SK-N-SH (cell line): ENCODE data around the gene SPTB. TPM values are rescaled to one million over a fixed set of nuclear protein-coding genes. Genes with fewer than 3 reads are reported as not detected.

ENCODE experiments used
- CTCF ChIA-PET: fragments of 300-600, 350-600 bp; formaldehyde crosslinking; extraction: SDS; loops from one replicate; lab custom pipeline; 2021; lab: Yijun Ruan, JAX
- POLR2A ChIA-PET: fragments of 350-600 bp; sonication (Branson Sonifier 250); formaldehyde crosslinking; extraction: SDS; loops from one replicate; lab custom pipeline; 2020; ENCODE audit warnings: antibody characterized with exemption, inconsistent platforms; lab: Yijun Ruan, JAX
- DNase-seq: peaks from one replicate; pipeline ENCODE4 v3.0.0; 2012
- H2AFZ ChIP-seq: fragments of 200-600 bp; sonication (generic); 2 replicates; pipeline ENCODE4 v1.8.1; 2016; ENCODE audit warnings: antibody characterized with exemption, mild to moderate bottlenecking, low read depth
- H3F3A ChIP-seq: fragments of 200-600 bp; sonication (generic); replicated peaks from 2 replicates; pipeline ENCODE3; 2016; ENCODE audit warnings: antibody characterized with exemption, mild to moderate bottlenecking; ENCODE audit not compliant: insufficient read depth
- H3K27ac ChIP-seq, 2 experiments: fragments of 200-500 bp in 1 of 2; fragments of 200-600 bp in 1 of 2; sonication (Bioruptor generic) in 1 of 2; sonication (generic), shearing (Covaris generic) in 1 of 2; 2 replicates each; pipeline versions ENCODE4 v1.5.1 to v1.6.1; 2014 to 2016; ENCODE audit warnings: low read depth in 2 of 2, inconsistent platforms in 1 of 2, low read length in 1 of 2, mild to moderate bottlenecking in 1 of 2, mixed read lengths in 1 of 2
- H3K27me3 ChIP-seq: fragments of 200-600 bp; sonication (generic), shearing (Covaris generic); 2 replicates; pipeline ENCODE4 v1.6.1; 2016; ENCODE audit warnings: mixed run types; ENCODE audit not compliant: insufficient read depth
- H3K36me3 ChIP-seq, 2 experiments: fragments of 200-500 bp in 1 of 2; fragments of 200-600 bp in 1 of 2; sonication (Bioruptor generic) in 1 of 2; sonication (generic) in 1 of 2; replicated peaks in 1 of 2; 2 replicates each; pipeline versions ENCODE3 to v1.5.1; 2014 to 2016; ENCODE audit warnings: low read length in 1 of 2, mild to moderate bottlenecking in 1 of 2; ENCODE audit not compliant: insufficient read depth in 2 of 2, control insufficient read depth in 1 of 2
- H3K4me1 ChIP-seq, 2 experiments: fragments of 200-500 bp in 1 of 2; fragments of 200-600 bp in 1 of 2; sonication (Bioruptor generic) in 1 of 2; sonication (generic), shearing (Covaris generic) in 1 of 2; 2 replicates each; pipeline versions ENCODE4 v1.5.1 to v1.6.1; 2014 to 2016; ENCODE audit warnings: low read depth in 1 of 2, low read length in 1 of 2, mixed run types in 1 of 2; ENCODE audit not compliant: insufficient read depth in 2 of 2, control insufficient read depth in 1 of 2
- H3K4me2 ChIP-seq: fragments of 200-600 bp; sonication (generic), shearing (Covaris generic); 2 replicates; pipeline ENCODE4 v1.6.1; 2017; ENCODE audit warnings: mixed run types
- H3K4me3 ChIP-seq, 2 experiments: fragments of 200-500 bp in 1 of 2; fragments of 200-600 bp in 1 of 2; sonication (Bioruptor generic) in 1 of 2; sonication (generic), shearing (Covaris generic) in 1 of 2; 2 replicates each; pipeline versions ENCODE4 v1.5.1 to v1.8.1; 2014 to 2016; ENCODE audit warnings: low read depth in 2 of 2, inconsistent platforms in 1 of 2, low read length in 1 of 2, mild to moderate bottlenecking in 1 of 2, mixed read lengths in 1 of 2, moderate library complexity in 1 of 2
- H3K79me2 ChIP-seq: fragments of 200-600 bp; sonication (generic); 2 replicates; pipeline ENCODE4 v1.8.1; 2017; ENCODE audit warnings: mild to moderate bottlenecking; ENCODE audit not compliant: insufficient read depth
- H3K9ac ChIP-seq: fragments of 200-600 bp; sonication (generic); 2 replicates; pipeline ENCODE4 v1.6.1; 2017; ENCODE audit warnings: mixed run types
- H3K9me2 ChIP-seq: fragments of 200-600 bp; sonication (generic); 2 replicates; pipeline ENCODE4 v1.6.1; 2017; ENCODE audit warnings: mixed run types
- H3K9me3 ChIP-seq: fragments of 200-600 bp; sonication (generic); 2 replicates; pipeline ENCODE4 v1.6.1; 2017; ENCODE audit warnings: mixed run types, mild to moderate bottlenecking, moderate library complexity
- H4K20me1 ChIP-seq: fragments of 200-600 bp; sonication (generic); 2 replicates; pipeline ENCODE4 v1.6.1; 2017; ENCODE audit warnings: mild to moderate bottlenecking, mixed run types; ENCODE audit not compliant: insufficient read depth
- ELF1 ChIP-seq: IDR thresholded peaks from 2 replicates; pipeline ENCODE4 v1.4.0; 2012
- EZH2phosphoT487 ChIP-seq: fragments of 200-600 bp; sonication (generic); IDR thresholded peaks from 2 replicates; pipeline ENCODE4 v1.6.1; 2017; ENCODE audit warnings: low read depth, mixed run types, mild to moderate bottlenecking, antibody characterized with exemption, moderate library complexity, borderline replicate concordance
- FOSL2 ChIP-seq: IDR thresholded peaks from 2 replicates; pipeline ENCODE4 v1.4.0; 2012; ENCODE audit warnings: low read depth, mild to moderate bottlenecking, moderate library complexity, borderline replicate concordance
- FOXJ3 ChIP-seq: sonication (generic); formaldehyde crosslinking; IDR thresholded peaks from 2 replicates; pipeline ENCODE4 v1.5.1; 2020; ENCODE audit warnings: mild to moderate bottlenecking, missing genetic modification reagents
- FOXM1 ChIP-seq: IDR thresholded peaks from 2 replicates; pipeline ENCODE4 v1.4.0; 2012; ENCODE audit warnings: low read depth, mild to moderate bottlenecking
- JUND ChIP-seq: IDR thresholded peaks from 2 replicates; pipeline ENCODE4 v1.4.0; 2012
- RAD21 ChIP-seq: IDR thresholded peaks from 2 replicates; pipeline ENCODE4 v1.6.1; 2012; ENCODE audit warnings: mild to moderate bottlenecking, low read length
- RXRA ChIP-seq: IDR thresholded peaks from 2 replicates; pipeline ENCODE4 v1.4.0; 2012; ENCODE audit warnings: low read depth, mild to moderate bottlenecking, borderline replicate concordance
- SIN3A ChIP-seq: IDR thresholded peaks from 2 replicates; pipeline ENCODE4 v1.6.1; 2012; ENCODE audit warnings: low read depth, mild to moderate bottlenecking, low read length, moderate library complexity, borderline replicate concordance
- TEAD4 ChIP-seq: IDR thresholded peaks from 2 replicates; pipeline ENCODE4 v1.4.0; 2012; ENCODE audit warnings: mild to moderate bottlenecking, borderline replicate concordance; ENCODE audit not compliant: insufficient read depth
- YY1 ChIP-seq: IDR thresholded peaks from 2 replicates; pipeline ENCODE4 v1.4.0; 2012; ENCODE audit warnings: low read depth, mild to moderate bottlenecking
- WGBS: methylation state at CpG from one replicate; pipeline ENCODE4 v1.1.6; 2017; ENCODE audit warnings: low lambda C conversion rate; 5-methylcytosine and 5-hydroxymethylcytosine counted together
- polyA plus RNA-seq, 3 experiments: library from polyadenylated mRNA; depleted of rRNA; stranded (reverse); fragments of >200 nt; gene quantifications; 2 replicates each; pipeline ENCODE4 v1.2.3, GENCODE V29; 2012
- TF ChIP-seq, protein P1 (sequence below): fragments of 150-350 bp; IDR thresholded peaks from 2 replicates; pipeline ENCODE4 v1.6.1; 2016; ENCODE audit warnings: mild to moderate bottlenecking, low read depth, low read length
- TF ChIP-seq, protein P2 (sequence below): fragments of 150-350 bp; IDR thresholded peaks from 2 replicates; pipeline ENCODE4 v1.6.1; 2017; ENCODE audit warnings: antibody characterized with exemption, low read length, low read depth, borderline replicate concordance
- TF ChIP-seq, protein P3 (sequence below): fragments of 200-600 bp; sonication (generic); IDR thresholded peaks from 2 replicates; pipeline ENCODE4 v1.6.1; 2017; ENCODE audit warnings: antibody characterized with exemption, mild to moderate bottlenecking, moderate library complexity
- TF ChIP-seq, protein P4 (sequence below): IDR thresholded peaks from 2 replicates; pipeline ENCODE4; 2012

SPTB gene
- polyA plus RNA-seq, 1 of the 3 experiments (the other 2 are of a cell fraction): 0.15 TPM

DNA sequence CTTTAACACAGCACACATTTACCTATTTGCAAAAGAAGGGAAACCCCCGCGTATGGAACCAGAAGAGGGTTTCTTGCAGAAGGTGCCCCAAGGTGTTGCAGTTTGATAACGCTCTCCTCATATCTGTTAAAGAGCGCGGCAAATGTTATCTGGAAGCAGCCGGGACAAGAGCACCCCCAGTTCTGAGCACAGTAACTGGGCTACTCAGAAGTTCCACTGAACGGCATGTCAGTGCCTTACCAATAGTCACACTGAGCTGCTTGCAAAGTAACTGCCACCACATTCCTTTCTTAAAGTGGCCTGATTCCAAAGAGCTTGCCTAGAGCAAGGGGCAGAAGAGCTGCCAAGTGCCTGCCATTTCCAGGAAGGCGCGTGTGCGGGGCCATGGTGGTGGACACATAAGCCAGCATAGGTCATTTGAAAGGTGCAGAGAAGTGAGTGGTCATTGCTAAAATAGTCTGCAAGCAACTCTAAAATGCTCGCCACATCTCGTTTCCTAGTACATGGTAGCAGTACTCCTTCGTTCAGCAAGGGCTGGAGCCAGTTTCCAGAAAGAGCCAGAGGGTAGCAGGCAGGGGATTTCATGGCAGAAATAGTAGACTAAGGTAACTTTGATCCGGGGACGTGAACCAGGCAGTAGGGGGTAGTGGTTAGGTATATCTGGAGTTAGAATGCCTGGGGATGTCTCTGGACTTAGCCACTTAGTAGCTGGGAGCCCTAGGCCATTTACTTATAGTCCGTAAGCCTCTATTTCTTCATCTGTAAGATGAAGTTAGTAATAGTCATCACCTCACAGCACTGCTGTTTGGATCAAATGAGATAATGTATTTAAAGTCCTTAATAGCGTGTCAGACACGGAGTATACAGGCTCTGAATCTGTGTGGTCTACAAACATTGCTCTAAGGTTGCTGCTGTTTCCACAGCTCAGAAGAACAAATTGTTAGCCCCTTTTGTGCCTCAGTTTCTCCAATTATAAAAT lies 37.6 kb downstream of the SPTB start:
- H2AFZ ChIP-seq: no peak overlapping the region
- POLR2A ChIA-PET: no interaction called here
- H3K9me2 ChIP-seq: no peaks in the 10 kb centered on the region
- H3K79me2 ChIP-seq: no peaks in the 10 kb centered on the region
- no peaks in the 10 kb centered on the region for H4K20me1 ChIP-seq
- peaks cover 6 to 7% of the 10 kb centered on the region in 2 experiments; a peak in 3 of 4 replicates for H3K4me1 ChIP-seq
- no peaks in the 10 kb centered on the region for H3K9me3 ChIP-seq
- DNase-seq: no peak
- 78% methylated on average over 18 of the region's 18 CpGs for WGBS
- no peaks in the 10 kb centered on the region for H3K36me3 ChIP-seq
- H3F3A ChIP-seq: peaks cover 3% of the 10 kb centered on the region
- 0 out of 2 replicates have a peak, but pooled peaks cover 4% of the 10 kb centered on the region for H3K27me3 ChIP-seq
- CTCF ChIA-PET: interaction anchor here (0.9 to 2.7 kb wide), 7 partner anchors 12 to 50 kb away, joined by 3 to 13 read pairs (median 3); no protein-coding TSS in a partner anchor
- no peak overlapping the region for H3K4me3 ChIP-seq
- H3K9ac ChIP-seq: no peak overlapping the region
- TF ChIP-seq ELF1 (no peak), SIN3A (no peak), YY1 (no peak), FOXJ3 (CRISPR knock-in tag) (no peak)
- H3K27ac ChIP-seq: no peak overlapping the region
- no peak overlapping the region for H3K4me2 ChIP-seq

DNA sequence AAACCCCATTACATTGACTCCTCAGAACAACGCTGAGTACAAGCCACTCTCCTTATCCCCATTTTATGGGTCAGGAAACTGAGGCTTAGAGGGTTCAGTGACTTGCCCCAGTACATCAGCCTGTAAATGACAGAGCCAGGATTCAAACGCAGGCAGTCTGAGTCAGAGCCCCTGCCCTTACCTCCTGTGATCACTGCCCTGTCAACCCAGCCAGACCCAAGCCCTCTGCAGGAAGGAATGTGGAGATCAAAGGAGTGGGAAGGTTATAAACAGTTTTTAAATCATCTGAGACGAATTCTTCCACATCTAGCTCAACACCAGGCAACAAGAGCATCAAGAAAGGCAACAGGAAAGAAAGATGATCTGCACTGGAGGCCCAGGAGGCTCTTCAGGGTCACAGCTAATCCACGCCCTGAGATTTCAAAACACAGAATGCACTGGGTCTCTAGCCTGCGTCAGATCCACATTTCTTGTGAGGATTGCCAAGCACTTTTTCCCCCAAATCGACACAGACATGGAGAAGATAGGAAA lies 38.5 kb downstream of the SPTB start:
- no peaks in the 10 kb centered on the region for H3K27me3 ChIP-seq
- CTCF ChIA-PET: interaction anchor here (0.9 to 2.7 kb wide), 6 partner anchors 13 to 51 kb away, joined by 3 to 13 read pairs (median 6); no protein-coding TSS in a partner anchor
- H3K36me3 ChIP-seq: no peaks in the 10 kb centered on the region
- H3K9me2 ChIP-seq: no peaks in the 10 kb centered on the region
- H3K9ac ChIP-seq: no peak overlapping the region
- POLR2A ChIA-PET: no interaction called here
- H3F3A ChIP-seq: peaks cover 3% of the 10 kb centered on the region
- no peak overlapping the region for H3K27ac ChIP-seq
- no peak overlapping the region for H2AFZ ChIP-seq
- no peaks in the 10 kb centered on the region for H3K9me3 ChIP-seq
- H4K20me1 ChIP-seq: no peaks in the 10 kb centered on the region
- TF ChIP-seq, protein P1, sequence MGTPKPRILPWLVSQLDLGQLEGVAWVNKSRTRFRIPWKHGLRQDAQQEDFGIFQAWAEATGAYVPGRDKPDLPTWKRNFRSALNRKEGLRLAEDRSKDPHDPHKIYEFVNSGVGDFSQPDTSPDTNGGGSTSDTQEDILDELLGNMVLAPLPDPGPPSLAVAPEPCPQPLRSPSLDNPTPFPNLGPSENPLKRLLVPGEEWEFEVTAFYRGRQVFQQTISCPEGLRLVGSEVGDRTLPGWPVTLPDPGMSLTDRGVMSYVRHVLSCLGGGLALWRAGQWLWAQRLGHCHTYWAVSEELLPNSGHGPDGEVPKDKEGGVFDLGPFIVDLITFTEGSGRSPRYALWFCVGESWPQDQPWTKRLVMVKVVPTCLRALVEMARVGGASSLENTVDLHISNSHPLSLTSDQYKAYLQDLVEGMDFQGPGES: no peak
- TF ChIP-seq, protein P2, sequence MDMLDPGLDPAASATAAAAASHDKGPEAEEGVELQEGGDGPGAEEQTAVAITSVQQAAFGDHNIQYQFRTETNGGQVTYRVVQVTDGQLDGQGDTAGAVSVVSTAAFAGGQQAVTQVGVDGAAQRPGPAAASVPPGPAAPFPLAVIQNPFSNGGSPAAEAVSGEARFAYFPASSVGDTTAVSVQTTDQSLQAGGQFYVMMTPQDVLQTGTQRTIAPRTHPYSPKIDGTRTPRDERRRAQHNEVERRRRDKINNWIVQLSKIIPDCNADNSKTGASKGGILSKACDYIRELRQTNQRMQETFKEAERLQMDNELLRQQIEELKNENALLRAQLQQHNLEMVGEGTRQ: no peak
- TF ChIP-seq, protein P3, sequence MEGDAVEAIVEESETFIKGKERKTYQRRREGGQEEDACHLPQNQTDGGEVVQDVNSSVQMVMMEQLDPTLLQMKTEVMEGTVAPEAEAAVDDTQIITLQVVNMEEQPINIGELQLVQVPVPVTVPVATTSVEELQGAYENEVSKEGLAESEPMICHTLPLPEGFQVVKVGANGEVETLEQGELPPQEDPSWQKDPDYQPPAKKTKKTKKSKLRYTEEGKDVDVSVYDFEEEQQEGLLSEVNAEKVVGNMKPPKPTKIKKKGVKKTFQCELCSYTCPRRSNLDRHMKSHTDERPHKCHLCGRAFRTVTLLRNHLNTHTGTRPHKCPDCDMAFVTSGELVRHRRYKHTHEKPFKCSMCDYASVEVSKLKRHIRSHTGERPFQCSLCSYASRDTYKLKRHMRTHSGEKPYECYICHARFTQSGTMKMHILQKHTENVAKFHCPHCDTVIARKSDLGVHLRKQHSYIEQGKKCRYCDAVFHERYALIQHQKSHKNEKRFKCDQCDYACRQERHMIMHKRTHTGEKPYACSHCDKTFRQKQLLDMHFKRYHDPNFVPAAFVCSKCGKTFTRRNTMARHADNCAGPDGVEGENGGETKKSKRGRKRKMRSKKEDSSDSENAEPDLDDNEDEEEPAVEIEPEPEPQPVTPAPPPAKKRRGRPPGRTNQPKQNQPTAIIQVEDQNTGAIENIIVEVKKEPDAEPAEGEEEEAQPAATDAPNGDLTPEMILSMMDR: peak; percentile 66
- TF ChIP-seq, protein P4, sequence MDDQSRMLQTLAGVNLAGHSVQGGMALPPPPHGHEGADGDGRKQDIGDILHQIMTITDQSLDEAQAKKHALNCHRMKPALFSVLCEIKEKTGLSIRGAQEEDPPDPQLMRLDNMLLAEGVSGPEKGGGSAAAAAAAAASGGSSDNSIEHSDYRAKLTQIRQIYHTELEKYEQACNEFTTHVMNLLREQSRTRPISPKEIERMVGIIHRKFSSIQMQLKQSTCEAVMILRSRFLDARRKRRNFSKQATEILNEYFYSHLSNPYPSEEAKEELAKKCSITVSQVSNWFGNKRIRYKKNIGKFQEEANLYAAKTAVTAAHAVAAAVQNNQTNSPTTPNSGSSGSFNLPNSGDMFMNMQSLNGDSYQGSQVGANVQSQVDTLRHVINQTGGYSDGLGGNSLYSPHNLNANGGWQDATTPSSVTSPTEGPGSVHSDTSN: peak; percentile 26; the same call in 1 of the 2 replicates
- TF ChIP-seq FOXM1 (no peak), JUND (peak; percentile 33; the same call in 1 of the 2 replicates), FOSL2 (peak; percentile 24; the same call in 1 of the 2 replicates), TEAD4 (peak; percentile 55; the same call in 1 of the 2 replicates), RXRA (no peak), RAD21 (no peak), EZH2phosphoT487 (no peak)
- H3K4me3 ChIP-seq: no peak overlapping the region
- 56% methylated on average over 6 of the region's 6 CpGs for WGBS
- H3K79me2 ChIP-seq: no peaks in the 10 kb centered on the region
- H3K4me1 ChIP-seq: peaks cover 4 to 5% of the 10 kb centered on the region in 2 experiments; a peak in 3 of 4 replicates
- no peak for DNase-seq
- no peak overlapping the region for H3K4me2 ChIP-seq
